HepG2 (cell line): Measurements from ENCODE around the gene TAF3. TPM values are rescaled to one million over a fixed set of nuclear protein-coding genes. Genes with fewer than 3 reads are reported as not detected.

Experiments used
- ELF4 ChIP-seq: sonication (generic); formaldehyde crosslinking; IDR thresholded peaks from 2 replicates; pipeline ENCODE4 v1.5.0; 2020; ENCODE audit warnings: missing genetic modification reagents, mild to moderate bottlenecking, moderate library complexity, borderline replicate concordance
- GATA4 ChIP-seq: sonication (generic); IDR thresholded peaks from 2 replicates; pipeline ENCODE4 v1.6.1; 2016; ENCODE audit warnings: antibody characterized with exemption, low read depth, borderline replicate concordance
- KIAA2018 ChIP-seq: sonication (generic); formaldehyde crosslinking; IDR thresholded peaks from 2 replicates; pipeline ENCODE4 v1.5.0; 2020; ENCODE audit warnings: mild to moderate bottlenecking, missing genetic modification reagents, borderline replicate concordance
- MTF2 ChIP-seq: sonication (generic); formaldehyde crosslinking; IDR thresholded peaks from 2 replicates; pipeline ENCODE4 v1.5.0; 2020; ENCODE audit warnings: missing genetic modification reagents, borderline replicate concordance
- POLR2A ChIP-seq, 2 experiments: IDR thresholded peaks; 2 replicates each; pipeline ENCODE4 v1.6.1; 2011; ENCODE audit warnings: low read depth in 2 of 2, low read length in 2 of 2, mild to moderate bottlenecking in 1 of 2, moderate library complexity in 1 of 2; ENCODE audit not compliant: insufficient read depth in 1 of 2
- SIN3B ChIP-seq: fragments of 150-350 bp; IDR thresholded peaks from 2 replicates; pipeline ENCODE4 v1.6.1; 2014; ENCODE audit warnings: low read length
- SMC3 ChIP-seq: IDR thresholded peaks from 2 replicates; pipeline ENCODE4 v1.6.1; 2011; ENCODE audit warnings: low read length, improper control_type of control experiment
- ZBTB10 ChIP-seq: sonication (generic); formaldehyde crosslinking; IDR thresholded peaks from 2 replicates; pipeline ENCODE4 v1.4.0; 2020; ENCODE audit warnings: missing genetic modification reagents, borderline replicate concordance
- ZNF44 ChIP-seq: sonication (generic); formaldehyde crosslinking; IDR thresholded peaks from 2 replicates; pipeline ENCODE4 v1.5.1; 2020; ENCODE audit warnings: mild to moderate bottlenecking, missing genetic modification reagents
- ZNF776 ChIP-seq: sonication (generic); formaldehyde crosslinking; IDR thresholded peaks from 2 replicates; pipeline ENCODE4 v1.4.0; 2020; ENCODE audit warnings: mild to moderate bottlenecking, missing genetic modification reagents
- polyA plus RNA-seq, 8 experiments: library from polyadenylated mRNA; depleted of rRNA in 3 of 8; stranded (reverse) in 7 of 8; unstranded in 1 of 8; fragments of >200 nt; fragmentation: Illumina TruSeq in 4 of 8; extraction: Trizol in 4 of 8; gene quantifications; 2 replicates each; pipeline versions ENCODE4 v1.2.1 to v1.2.3, GENCODE V29; 2011 to 2016; ENCODE audit warnings: low read depth in 4 of 8, missing spikeins in 1 of 8, mixed read lengths in 1 of 8; ENCODE audit not compliant: insufficient read depth in 1 of 8
- total RNA-seq, 5 experiments: library from RNA; depleted of rRNA; stranded (reverse); fragments of >200 nt; fragmentation: Illumina TruSeq; extraction: Trizol; gene quantifications; 2 replicates each; pipeline ENCODE4 v1.2.3, GENCODE V29; 2016; ENCODE audit warnings: low read depth in 1 of 5
- TF ChIP-seq, protein P1 (sequence below): sonication (generic); formaldehyde crosslinking; IDR thresholded peaks from 2 replicates; pipeline ENCODE4 v1.4.0; 2020; ENCODE audit warnings: missing genetic modification reagents, borderline replicate concordance

Gene TAF3
- total and polyA plus RNA-seq, 2 of the 13 experiments (the other 11 are each of a cell fraction or from before 2014, with no cell fraction given): 1.7 to 2.9 TPM

- TF ChIP-seq, protein P1, sequence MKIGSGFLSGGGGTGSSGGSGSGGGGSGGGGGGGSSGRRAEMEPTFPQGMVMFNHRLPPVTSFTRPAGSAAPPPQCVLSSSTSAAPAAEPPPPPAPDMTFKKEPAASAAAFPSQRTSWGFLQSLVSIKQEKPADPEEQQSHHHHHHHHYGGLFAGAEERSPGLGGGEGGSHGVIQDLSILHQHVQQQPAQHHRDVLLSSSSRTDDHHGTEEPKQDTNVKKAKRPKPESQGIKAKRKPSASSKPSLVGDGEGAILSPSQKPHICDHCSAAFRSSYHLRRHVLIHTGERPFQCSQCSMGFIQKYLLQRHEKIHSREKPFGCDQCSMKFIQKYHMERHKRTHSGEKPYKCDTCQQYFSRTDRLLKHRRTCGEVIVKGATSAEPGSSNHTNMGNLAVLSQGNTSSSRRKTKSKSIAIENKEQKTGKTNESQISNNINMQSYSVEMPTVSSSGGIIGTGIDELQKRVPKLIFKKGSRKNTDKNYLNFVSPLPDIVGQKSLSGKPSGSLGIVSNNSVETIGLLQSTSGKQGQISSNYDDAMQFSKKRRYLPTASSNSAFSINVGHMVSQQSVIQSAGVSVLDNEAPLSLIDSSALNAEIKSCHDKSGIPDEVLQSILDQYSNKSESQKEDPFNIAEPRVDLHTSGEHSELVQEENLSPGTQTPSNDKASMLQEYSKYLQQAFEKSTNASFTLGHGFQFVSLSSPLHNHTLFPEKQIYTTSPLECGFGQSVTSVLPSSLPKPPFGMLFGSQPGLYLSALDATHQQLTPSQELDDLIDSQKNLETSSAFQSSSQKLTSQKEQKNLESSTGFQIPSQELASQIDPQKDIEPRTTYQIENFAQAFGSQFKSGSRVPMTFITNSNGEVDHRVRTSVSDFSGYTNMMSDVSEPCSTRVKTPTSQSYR (CRISPR knock-in tag): no peak
- no peak for TF ChIP-seq MTF2 (CRISPR knock-in tag)
- no peak for TF ChIP-seq KIAA2018 (CRISPR knock-in tag)
- TF ChIP-seq ZNF44: no peak
- no peak for TF ChIP-seq ZBTB10 (CRISPR knock-in tag)
- no peak for TF ChIP-seq ZNF776 (CRISPR knock-in tag)
- peak in 1 of 2 experiments; percentile 50; a peak in 2 of 4 replicates for TF ChIP-seq POLR2A (IDR thresholded peaks at IDR 0.05; ENCODE audit: insufficient read depth in 1 of 2, low read depth in 2 of 2, low read length in 2 of 2)
- TF ChIP-seq SIN3B: no peak
- TF ChIP-seq SMC3: no peak
- TF ChIP-seq ELF4 (CRISPR knock-in tag): no peak
- no peak for TF ChIP-seq GATA4
Observed at GRCh38 chr10:7942859-7943258, 124.6 kb downstream of the TAF3 start (continued).
